HL-60/S4 treated with retinoic acid at 250 ng/mL for 4 days and 3 days (cell line): ENCODE data around the gene TBRG4.

Experiments
- in situ Hi-C: fragments of 300-500 bp; cut with MboI; formaldehyde crosslinking; loops from 2 replicates; pipeline ENCODE4 v1.7.0; 2022; ENCODE audit warnings: low sequenced_read_pairs

Gene TBRG4

GRCh38 chr7:45146531-45147379 lies 35.3 kb upstream of the TBRG4 start:
- in situ Hi-C loops: no loop called here

GRCh38 chr7:45145881-45146280 lies 34.4 kb upstream of the TBRG4 start:
- in situ Hi-C loops: no loop called here

- in situ Hi-C loops: no loop called here
These were observed 32.1 kb upstream of the TBRG4 start for GRCh38 chr7:45143616-45144015.

GRCh38 chr7:45140827-45141226 lies 29.3 kb upstream of the TBRG4 start:
- in situ Hi-C loops: no loop called here

- in situ Hi-C loops: loop anchor here (10.0 kb wide), 1 partner anchor 544 kb away; no protein-coding TSS in a partner anchor
These were observed 27.2 kb upstream of the TBRG4 start for GRCh38 chr7:45138433-45139267.

GRCh38 chr7:45136106-45137060 lies 24.9 kb upstream of the TBRG4 start:
- in situ Hi-C loops: loop anchor here (10.0 kb wide), 1 partner anchor 542 kb away; no protein-coding TSS in a partner anchor

- in situ Hi-C loops: loop anchor here (10.0 kb wide), 1 partner anchor 539 kb away; no protein-coding TSS in a partner anchor
These were observed 22.4 kb upstream of the TBRG4 start for GRCh38 chr7:45133877-45134276.

- in situ Hi-C loops: loop anchor here (10.0 kb wide), 1 partner anchor 539 kb away; no protein-coding TSS in a partner anchor
These were observed 21.9 kb upstream of the TBRG4 start for GRCh38 chr7:45133352-45133751.

GRCh38 chr7:45132708-45133320 lies 21.3 kb upstream of the TBRG4 start:
- in situ Hi-C loops: loop anchor here (10.0 kb wide), 1 partner anchor 538 kb away; no protein-coding TSS in a partner anchor

- in situ Hi-C loops: loop anchor here (10.0 kb wide), 1 partner anchor 537 kb away; no protein-coding TSS in a partner anchor
These were observed 20.4 kb upstream of the TBRG4 start for GRCh38 chr7:45131891-45132290.

- in situ Hi-C loops: loop anchor here (10.0 kb wide), 1 partner anchor 536 kb away; no protein-coding TSS in a partner anchor
These were observed 19.4 kb upstream of the TBRG4 start for GRCh38 chr7:45130910-45131309.

- in situ Hi-C loops: loop anchor here (10.0 kb wide), 2 partner anchors 175 to 535 kb away; no protein-coding TSS in a partner anchor
These were observed 18.4 kb upstream of the TBRG4 start for GRCh38 chr7:45129906-45130305.

GRCh38 chr7:45129181-45129800 lies 17.8 kb upstream of the TBRG4 start:
- in situ Hi-C loops: loop anchor here (10.0 kb wide), 1 partner anchor 174 kb away; no protein-coding TSS in a partner anchor

GRCh38 chr7:45126920-45127319 lies 15.4 kb upstream of the TBRG4 start:
- in situ Hi-C loops: loop anchor here (10.0 kb wide), 1 partner anchor 172 kb away; no protein-coding TSS in a partner anchor

- in situ Hi-C loops: loop anchor here (10.0 kb wide), 1 partner anchor 171 kb away; no protein-coding TSS in a partner anchor
These were observed 14.7 kb upstream of the TBRG4 start for GRCh38 chr7:45126201-45126600.

- in situ Hi-C loops: loop anchor here (10.0 kb wide), 1 partner anchor 171 kb away; no protein-coding TSS in a partner anchor
These were observed 13.9 kb upstream of the TBRG4 start for GRCh38 chr7:45125193-45125904.

- in situ Hi-C loops: loop anchor here (10.0 kb wide), 1 partner anchor 169 kb away; no protein-coding TSS in a partner anchor
These were observed 12.6 kb upstream of the TBRG4 start for GRCh38 chr7:45123913-45124710.
